Endothelial cell of umbilical vein (primary cell): ENCODE measurements around the gene DKKL1. TPM values are rescaled to one million over a fixed set of nuclear protein-coding genes. Genes with fewer than 3 reads are reported as not detected.
A peak's percentile ranks its signal among the peaks of the same experiment; 100 is the strongest.

ENCODE experiments used
- BruUV-seq: library from RNA; stranded (reverse); fragments of 400-500 nt; replicated peaks from 2 replicates; lab custom pipeline; 2021; lab: Mats Ljungman, UMichigan
- CTCF ChIA-PET: fragments of 300-600, 350-600 bp; sonication (Branson Sonifier 250); formaldehyde crosslinking; loops from one replicate; lab custom pipeline; 2021; ENCODE audit warnings: antibody characterized with exemption, inconsistent platforms; lab: Charles Lee
- POLR2A ChIA-PET: fragments of 300-600, 350-600 bp; sonication (Branson Sonifier 250); formaldehyde crosslinking; loops from one replicate; lab custom pipeline; 2021; ENCODE audit warnings: antibody characterized with exemption, inconsistent platforms; lab: Charles Lee
- DNase-seq: peaks from one replicate; pipeline ENCODE4 v3.0.0-alpha.2; 2011; ENCODE audit warnings: low read depth, low spot score
- FAIRE-seq: peaks from 2 replicates; lab custom pipeline; 2011; peaks lifted over from hg19 to GRCh38; lab: Jason Lieb, UNC
- H2AFZ ChIP-seq: 2 replicates; pipeline ENCODE4 v1.6.0; 2012; ENCODE audit warnings: low read depth, low read length, control low read depth, inconsistent platforms
- H3K27ac ChIP-seq: 2 replicates; pipeline ENCODE4 v1.5.1; 2011; ENCODE audit warnings: low read depth, mild to moderate bottlenecking, control low read depth, low read length, moderate library complexity; ENCODE audit not compliant: insufficient read depth
- H3K27me3 ChIP-seq, 2 experiments: 2 replicates each; pipeline versions ENCODE4 v1.6.0 to v1.6.1; 2011; ENCODE audit warnings: low read length in 2 of 2, mixed read lengths in 1 of 2; ENCODE audit not compliant: control insufficient read depth in 2 of 2, insufficient read depth in 2 of 2
- H3K36me3 ChIP-seq, 2 experiments: 2 replicates in 1 of 2; 3 replicates in 1 of 2; pipeline ENCODE4 v1.5.1; 2011; ENCODE audit warnings: low read length in 2 of 2, mild to moderate bottlenecking in 1 of 2, moderate library complexity in 1 of 2; ENCODE audit not compliant: control insufficient read depth in 2 of 2, insufficient read depth in 2 of 2; ENCODE audit errors: extremely low read depth in 1 of 2
- H3K4me1 ChIP-seq: 3 replicates; pipeline ENCODE4 v1.5.1; 2011; ENCODE audit warnings: mild to moderate bottlenecking, low read length; ENCODE audit not compliant: control insufficient read depth, insufficient read depth; ENCODE audit errors: extremely low read depth
- H3K4me2 ChIP-seq: 2 replicates; pipeline ENCODE4 v1.6.1; 2011; ENCODE audit warnings: low read length, control low read depth, mixed read lengths; ENCODE audit not compliant: insufficient read depth
- H3K4me3 ChIP-seq, 3 experiments: fragments of 200-600 bp in 1 of 3; sonication (generic), shearing (Covaris generic) in 1 of 3; replicated peaks in 1 of 3; 2 replicates each; pipeline ENCODE4 v1.5.1; 2011 to 2016; ENCODE audit warnings: control low read depth in 3 of 3, low read length in 3 of 3, mild to moderate bottlenecking in 2 of 3, inconsistent platforms in 1 of 3, low read depth in 1 of 3, moderate library complexity in 1 of 3; ENCODE audit not compliant: insufficient read depth in 1 of 3
- H3K79me2 ChIP-seq: 2 replicates; pipeline ENCODE4 v1.6.0; 2012; ENCODE audit warnings: low read length, inconsistent platforms; ENCODE audit not compliant: control insufficient read depth, insufficient read depth
- H3K9ac ChIP-seq: replicated peaks from 2 replicates; pipeline ENCODE3; 2011; ENCODE audit warnings: low read length, control low read depth; ENCODE audit not compliant: insufficient read depth; ENCODE audit errors: extremely low read depth
- H3K9me1 ChIP-seq: replicated peaks from 3 replicates; pipeline ENCODE4 v1.6.0; 2011; ENCODE audit warnings: mild to moderate bottlenecking, low read length; ENCODE audit not compliant: control insufficient read depth, insufficient read depth; ENCODE audit errors: extremely low read depth
- H3K9me3 ChIP-seq: replicated peaks from 2 replicates; pipeline ENCODE4 v1.5.1; 2012; ENCODE audit warnings: low read length, inconsistent platforms; ENCODE audit not compliant: control insufficient read depth, insufficient read depth
- H4K20me1 ChIP-seq: replicated peaks from 2 replicates; pipeline ENCODE3; 2011; ENCODE audit warnings: mild to moderate bottlenecking, low read length; ENCODE audit not compliant: control insufficient read depth, insufficient read depth; ENCODE audit errors: extremely low read depth
- CTCF ChIP-seq, 2 donors: IDR thresholded peaks; 1 replicate in 1 of 2; 2 replicates in 1 of 2; pipeline ENCODE4 v1.5.1; 2011; ENCODE audit warnings: low read length in 2 of 2, mild to moderate bottlenecking in 2 of 2, moderate library complexity in 2 of 2, control low read depth in 1 of 2, inconsistent platforms in 1 of 2, low read depth in 1 of 2; ENCODE audit not compliant: insufficient read depth in 1 of 2; ENCODE audit errors: extremely low read depth in 1 of 2
- EZH2 ChIP-seq: IDR thresholded peaks from 2 replicates; pipeline ENCODE4 v1.6.1; 2012; ENCODE audit warnings: borderline replicate concordance, low read depth, mild to moderate bottlenecking, moderate library complexity, low read length, inconsistent platforms; ENCODE audit not compliant: severe bottlenecking
- FOS ChIP-seq: IDR thresholded peaks from 2 replicates; pipeline ENCODE4 v1.6.1; 2011; ENCODE audit warnings: mild to moderate bottlenecking, low read length, moderate library complexity, borderline replicate concordance; ENCODE audit not compliant: insufficient read depth
- GATA2 ChIP-seq: IDR thresholded peaks from 2 replicates; pipeline ENCODE4 v1.7.0; 2011; ENCODE audit warnings: low read depth, mild to moderate bottlenecking, moderate library complexity, mixed read lengths, low read length; ENCODE audit not compliant: insufficient read length, insufficient read depth
- JUN ChIP-seq: IDR thresholded peaks from 2 replicates; pipeline ENCODE4 v1.6.1; 2011; ENCODE audit warnings: borderline replicate concordance, low read depth; ENCODE audit not compliant: insufficient read length, insufficient read depth
- MAX ChIP-seq: IDR thresholded peaks from 2 replicates; pipeline ENCODE4 v1.6.1; 2011; ENCODE audit not compliant: insufficient read depth, insufficient read length
- MYC ChIP-seq: IDR thresholded peaks from one replicate; pipeline ENCODE4 v1.6.1; 2011; ENCODE audit warnings: mild to moderate bottlenecking, low read depth, low read length
- POLR2A ChIP-seq: IDR thresholded peaks from 2 replicates; pipeline ENCODE4 v1.6.1; 2012; ENCODE audit warnings: low read depth, mild to moderate bottlenecking, control low read depth, low read length
- POLR2AphosphoS5 ChIP-seq: IDR thresholded peaks from 2 replicates; pipeline ENCODE4 v1.6.1; 2012; ENCODE audit warnings: low read depth, mild to moderate bottlenecking, control low read depth, low read length, moderate library complexity; ENCODE audit not compliant: insufficient read depth
- dilution Hi-C: fragments of 300-500 bp; cut with MboI; formaldehyde crosslinking; loops from one replicate; pipeline ENCODE4 v1.15.0; 2019; ENCODE audit warnings: low sequenced_read_pairs; ENCODE audit not compliant: extremely low pct_ligation_motif_present
- intact Hi-C: fragments of 100-400 bp; cut with micrococcal nuclease; formaldehyde crosslinking; loops from one replicate; pipeline ENCODE4 v1.10.0; 2022
- polyA plus RNA-seq, 4 experiments: library from polyadenylated mRNA; depleted of rRNA in 3 of 4; stranded (reverse) in 3 of 4; unstranded in 1 of 4; fragments of >200 nt; gene quantifications; 2 replicates each; pipeline versions ENCODE4 v1.2.1 to v1.2.3, GENCODE V29; 2011 to 2012; ENCODE audit warnings: missing spikeins in 1 of 4
- total RNA-seq: library from RNA; stranded (reverse); gene quantifications from 2 replicates; pipeline ENCODE4 v1.2.3, GENCODE V29; 2021

Gene DKKL1
- total and polyA plus RNA-seq, 2 donors (not counting 3 experiments of a cell fraction or from before 2014, with no cell fraction given) = 0.21 TPM; not detected in 1

GRCh38 chr19:49340865-49341718, 22.6 kb upstream of the DKKL1 start:
- H3K36me3 ChIP-seq = peaks cover 12 to 35% of the 10 kb centered on the region in 2 experiments
- ChIA-PET POLR2A (no interaction called here), CTCF (interaction anchor here (0.5 to 3.5 kb wide), 3 partner anchors 13 to 21 kb away, joined by 3 to 15 read pairs (median 3); partner anchors contain the start of gene TEAD2)
- intact Hi-C loops (loop anchor here (1.0 kb wide), 1 partner anchor 20 kb away; no protein-coding TSS in a partner anchor), dilution Hi-C loops (no loop called here)
- no peak overlapping the region for H3K4me3 ChIP-seq
- no peaks in the 10 kb centered on the region for H3K27me3 ChIP-seq
- no peaks in the 10 kb centered on the region for H3K79me2 ChIP-seq
- DNase-seq = no peak
- no peaks in the 10 kb centered on the region for H3K9me1 ChIP-seq
- H3K4me2 ChIP-seq = no peak overlapping the region
- no peak for TF ChIP-seq CTCF (IDR thresholded peaks at IDR 0.05; ENCODE audit: extremely low read depth in 1 of 2, insufficient read depth in 1 of 2, low read depth in 1 of 2, low read length in 2 of 2)
- no peak for TF ChIP-seq FOS
- TF ChIP-seq EZH2 = no peak
- no peak for TF ChIP-seq JUN
- no peak for TF ChIP-seq MYC
- TF ChIP-seq MAX = no peak
- TF ChIP-seq GATA2 = no peak
- no peak for TF ChIP-seq POLR2A
- no peak for TF ChIP-seq POLR2AphosphoS5
- no peak for FAIRE-seq
- H3K9ac ChIP-seq = no peak overlapping the region
- H2AFZ ChIP-seq = no peak overlapping the region
- H3K27ac ChIP-seq = no peak overlapping the region
- no peaks in the 10 kb centered on the region for H3K9me3 ChIP-seq
- TSS peak; percentile 61 for BruUV-seq
- peaks cover 15% of the 10 kb centered on the region for H3K4me1 ChIP-seq
- H4K20me1 ChIP-seq = no peaks in the 10 kb centered on the region
